DND-41 (cell line): ENCODE measurements around the gene OR6B3.

Experiments
- CTCF ChIP-seq: IDR thresholded peaks from 2 replicates; pipeline ENCODE4 v1.5.1; 2012; ENCODE audit warnings: borderline replicate concordance, low read length, moderate library complexity, mild to moderate bottlenecking; ENCODE audit not compliant: poor library complexity, severe bottlenecking; ENCODE audit errors: extremely low read depth
- EZH2 ChIP-seq: IDR thresholded peaks from 3 replicates; pipeline ENCODE4 v1.6.1; 2012; ENCODE audit warnings: borderline replicate concordance, low read depth, mild to moderate bottlenecking, moderate library complexity, low read length, inconsistent platforms; ENCODE audit not compliant: severe bottlenecking

GRCh38 chr2:240048237-240048636 lies 5.1 kb downstream of the OR6B3 start:
- TF ChIP-seq CTCF (no peak), EZH2 (no peak)
